Gastrocnemius medialis (tissue), 4 donors: ENCODE data around the gene POU1F1. TPM values are rescaled to one million over a fixed set of nuclear protein-coding genes. Genes with fewer than 3 reads are reported as not detected.

Source experiments
- ATAC-seq, 2 donors: fragments of 150-250 bp; one replicate each; pipeline ENCODE4 v1.9.1; 2016
- DNase-seq, 2 donors: peaks; one replicate each; pipeline ENCODE4 v3.0.0-alpha.2; 2019
- H3K27ac ChIP-seq, 4 donors: fragments of 200-600 bp; sonication (generic); 1 replicate in 1 of 4; 2 replicates in 3 of 4; pipeline ENCODE4 v1.5.1; 2016 to 2018; ENCODE audit warnings: mild to moderate bottlenecking in 2 of 4, moderate library complexity in 1 of 4
- H3K27me3 ChIP-seq, 3 donors: fragments of 200-600 bp; sonication (generic) in 2 of 3; 1 replicate in 1 of 3; 2 replicates in 2 of 3; pipeline versions ENCODE4 v1.5.1 to v1.6.0; 2016 to 2019; ENCODE audit warnings: mild to moderate bottlenecking in 1 of 3, moderate library complexity in 1 of 3
- H3K36me3 ChIP-seq, 2 donors: fragments of 200-600 bp; sonication (generic) in 1 of 2; one replicate each; pipeline ENCODE4 v1.5.1; 2017 to 2018
- H3K4me1 ChIP-seq, 2 donors: fragments of 200-600 bp; sonication (generic) in 1 of 2; one replicate each; pipeline ENCODE4 v1.5.1; 2016 to 2017; ENCODE audit warnings: mild to moderate bottlenecking in 2 of 2
- H3K4me3 ChIP-seq, 4 donors: fragments of 200-600 bp; sonication (generic) in 3 of 4; 1 replicate in 1 of 4; 2 replicates in 3 of 4; pipeline ENCODE4 v1.5.1; 2016 to 2019; ENCODE audit warnings: mild to moderate bottlenecking in 2 of 4
- H3K9me3 ChIP-seq, 3 donors: fragments of 200-600 bp; sonication (generic) in 2 of 3; 1 replicate in 1 of 3; 2 replicates in 2 of 3; pipeline ENCODE4 v1.5.1; 2016 to 2019
- POLR2A ChIP-seq, 2 donors: fragments of 450-650 bp; IDR thresholded peaks; one replicate each; pipeline ENCODE4 v1.6.1; 2017; ENCODE audit warnings: antibody characterized with exemption in 2 of 2, mild to moderate bottlenecking in 2 of 2, moderate library complexity in 2 of 2
- in situ Hi-C, 4 donors: fragments of 200-750 bp; cut with MboI; loops; one replicate each; pipeline versions ENCODE4 v1.15.0 to v1.8.0; 2017; ENCODE audit warnings: low sequenced_read_pairs in 4 of 4
- intact Hi-C: fragments of 100-400 bp; cut with DNase I; formaldehyde crosslinking; loops from one replicate; pipeline ENCODE4 v1.15.1; 2023; ENCODE audit warnings: low total_unique reads
- total RNA-seq, 4 donors: library from RNA; depleted of rRNA; stranded (reverse); fragments of >200 nt; gene quantifications; one replicate each; pipeline versions ENCODE4 v1.1.0 to v1.2.3, GENCODE V29; 2016
- TF ChIP-seq, protein P1 (sequence below), 5 experiments: fragments of 450-650 bp in 3 of 5; fragments of 200-600 bp in 2 of 5; sonication (generic) in 2 of 5; IDR thresholded peaks in 4 of 5; conservative IDR thresholded peaks in 1 of 5; 1 replicate in 4 of 5; 2 replicates in 1 of 5; pipeline ENCODE4 v1.5.1; 2016 to 2019; ENCODE audit warnings: antibody characterized with exemption in 5 of 5, mild to moderate bottlenecking in 3 of 5, moderate library complexity in 3 of 5

The POU1F1 gene
- total RNA-seq, 4 donors from 2014 or later = not detected

- no peaks in the 10 kb centered on the region for H3K9me3 ChIP-seq
- H3K27me3 ChIP-seq = no peaks in the 10 kb centered on the region
- no peak overlapping the region for H3K4me3 ChIP-seq
- H3K27ac ChIP-seq = no peak overlapping the region
- ATAC-seq (no peak), DNase-seq (no peak)
- in situ Hi-C loops (no loop called here), intact Hi-C loops (no loop called here)
- H3K36me3 ChIP-seq = no peaks in the 10 kb centered on the region
- no peak for TF ChIP-seq POLR2A (IDR thresholded peaks at IDR 0.05)
- TF ChIP-seq, protein P1, sequence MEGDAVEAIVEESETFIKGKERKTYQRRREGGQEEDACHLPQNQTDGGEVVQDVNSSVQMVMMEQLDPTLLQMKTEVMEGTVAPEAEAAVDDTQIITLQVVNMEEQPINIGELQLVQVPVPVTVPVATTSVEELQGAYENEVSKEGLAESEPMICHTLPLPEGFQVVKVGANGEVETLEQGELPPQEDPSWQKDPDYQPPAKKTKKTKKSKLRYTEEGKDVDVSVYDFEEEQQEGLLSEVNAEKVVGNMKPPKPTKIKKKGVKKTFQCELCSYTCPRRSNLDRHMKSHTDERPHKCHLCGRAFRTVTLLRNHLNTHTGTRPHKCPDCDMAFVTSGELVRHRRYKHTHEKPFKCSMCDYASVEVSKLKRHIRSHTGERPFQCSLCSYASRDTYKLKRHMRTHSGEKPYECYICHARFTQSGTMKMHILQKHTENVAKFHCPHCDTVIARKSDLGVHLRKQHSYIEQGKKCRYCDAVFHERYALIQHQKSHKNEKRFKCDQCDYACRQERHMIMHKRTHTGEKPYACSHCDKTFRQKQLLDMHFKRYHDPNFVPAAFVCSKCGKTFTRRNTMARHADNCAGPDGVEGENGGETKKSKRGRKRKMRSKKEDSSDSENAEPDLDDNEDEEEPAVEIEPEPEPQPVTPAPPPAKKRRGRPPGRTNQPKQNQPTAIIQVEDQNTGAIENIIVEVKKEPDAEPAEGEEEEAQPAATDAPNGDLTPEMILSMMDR (IDR thresholded peaks at IDR 0.05 in 4 of 5, conservative IDR thresholded peaks at IDR 0.05 in 1 of 5) = no peak
- H3K4me1 ChIP-seq = no peaks in the 10 kb centered on the region
These were observed 41.4 kb upstream of the POU1F1 start for GRCh38 chr3:87317779-87318178.

GRCh38 chr3:87313641-87314040 is 37.3 kb upstream of the POU1F1 start:
- no peak overlapping the region for H3K27ac ChIP-seq
- no peaks in the 10 kb centered on the region for H3K36me3 ChIP-seq
- no peaks in the 10 kb centered on the region for H3K27me3 ChIP-seq
- DNase-seq (no peak), ATAC-seq (no peak)
- no peaks in the 10 kb centered on the region for H3K9me3 ChIP-seq
- intact Hi-C loops = no loop called here
- H3K4me1 ChIP-seq = no peaks in the 10 kb centered on the region
- TF ChIP-seq, protein P1 (IDR thresholded peaks at IDR 0.05 in 4 of 5, conservative IDR thresholded peaks at IDR 0.05 in 1 of 5) = no peak
- no peak for TF ChIP-seq POLR2A (IDR thresholded peaks at IDR 0.05)
- in situ Hi-C loops = no loop called here
- H3K4me3 ChIP-seq = no peak overlapping the region

DNA sequence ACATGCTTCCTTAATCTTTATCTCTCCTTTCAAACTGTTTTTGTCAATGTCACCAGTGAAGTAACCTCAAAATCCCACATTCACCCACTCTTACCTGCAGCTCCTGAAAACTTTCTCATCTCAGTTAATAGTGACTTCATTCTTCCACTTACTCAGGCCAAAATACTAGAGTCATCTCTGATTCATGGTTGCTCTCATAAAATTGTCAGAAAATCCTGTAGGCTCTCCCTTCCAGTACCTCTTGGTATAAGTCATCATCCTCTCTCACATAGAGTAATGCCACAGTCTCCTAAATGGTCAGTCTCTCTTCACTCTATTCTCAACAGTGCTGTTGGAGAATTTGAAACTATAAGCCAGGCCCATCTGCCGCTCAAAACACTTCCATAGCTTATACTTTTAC is 34.9 kb upstream of the POU1F1 start:
- DNase-seq = no peak
- Histone ChIP-seq H3K27ac (no peak overlapping the region), H3K9me3 (no peaks in the 10 kb centered on the region), H3K4me3 (no peak overlapping the region), H3K27me3 (no peaks in the 10 kb centered on the region), H3K4me1 (no peaks in the 10 kb centered on the region), H3K36me3 (no peaks in the 10 kb centered on the region)
- no peak for TF ChIP-seq POLR2A (IDR thresholded peaks at IDR 0.05)
- TF ChIP-seq, protein P1 (IDR thresholded peaks at IDR 0.05 in 4 of 5, conservative IDR thresholded peaks at IDR 0.05 in 1 of 5) = no peak
- no peak for ATAC-seq
- in situ Hi-C loops (no loop called here), intact Hi-C loops (no loop called here)

DNA sequence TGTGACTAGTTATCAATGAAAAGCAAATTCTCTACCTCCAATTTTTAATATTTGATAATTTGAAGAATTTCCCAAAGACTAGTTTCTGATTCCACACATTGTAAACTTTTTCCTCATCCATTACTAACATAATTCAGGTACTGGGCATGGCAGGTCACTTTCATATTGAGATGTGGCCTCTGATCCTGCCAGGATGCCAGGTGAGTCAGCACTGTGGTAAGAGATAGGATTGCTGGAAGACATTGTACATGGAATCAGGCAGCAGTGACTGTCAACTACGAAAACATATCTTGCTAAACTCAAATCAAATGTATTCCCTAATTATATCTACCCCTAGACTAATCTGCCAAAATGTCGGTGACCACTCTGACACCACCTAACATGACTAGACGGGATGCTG is 33.2 kb upstream of the POU1F1 start:
- H3K27me3 ChIP-seq = no peaks in the 10 kb centered on the region
- intact Hi-C loops (no loop called here), in situ Hi-C loops (no loop called here)
- no peak overlapping the region for H3K27ac ChIP-seq
- no peak for DNase-seq
- H3K4me3 ChIP-seq = no peak overlapping the region
- ATAC-seq = no peak
- H3K4me1 ChIP-seq = no peaks in the 10 kb centered on the region
- H3K9me3 ChIP-seq = no peaks in the 10 kb centered on the region
- TF ChIP-seq POLR2A (IDR thresholded peaks at IDR 0.05) = no peak
- TF ChIP-seq, protein P1 (IDR thresholded peaks at IDR 0.05 in 4 of 5, conservative IDR thresholded peaks at IDR 0.05 in 1 of 5) = no peak
- H3K36me3 ChIP-seq = no peaks in the 10 kb centered on the region

GRCh38 chr3:87307805-87308204 is 31.4 kb upstream of the POU1F1 start:
- no peaks in the 10 kb centered on the region for H3K9me3 ChIP-seq
- no peaks in the 10 kb centered on the region for H3K4me1 ChIP-seq
- no peaks in the 10 kb centered on the region for H3K27me3 ChIP-seq
- TF ChIP-seq, protein P1 (IDR thresholded peaks at IDR 0.05 in 4 of 5, conservative IDR thresholded peaks at IDR 0.05 in 1 of 5) = no peak
- no peak for TF ChIP-seq POLR2A (IDR thresholded peaks at IDR 0.05)
- no peak overlapping the region for H3K27ac ChIP-seq
- in situ Hi-C loops (no loop called here), intact Hi-C loops (no loop called here)
- DNase-seq (no peak), ATAC-seq (no peak)
- H3K36me3 ChIP-seq = no peaks in the 10 kb centered on the region
- H3K4me3 ChIP-seq = no peak overlapping the region
